ENCODE results near the gene GBX2.

- TF ChIP-seq CTCF (IDR thresholded peaks at IDR 0.05) (peak in 1 of 4 experiments; percentile 39), EP300 (IDR thresholded peaks at IDR 0.05) (no peak)
These were observed 8.2 kb upstream of the GBX2 start for GRCh38 chr2:236176417-236176816.

Measured in gastroesophageal sphincter (tissue), 3 donors.